Cardiac muscle cell (in vitro differentiated cells and primary cell): ENCODE results near the gene DAP3. TPM values are rescaled to one million over a fixed set of nuclear protein-coding genes. Genes with fewer than 3 reads are reported as not detected.

Experiments used
- DNase-seq, 2 donors: peaks; one replicate each; pipeline versions ENCODE4 v3.0.0 to v3.0.0-alpha.2; 2010 to 2017; ENCODE audit warnings: low read depth in 1 of 2, low spot score in 1 of 2
- H3K27ac ChIP-seq: fragments of 200-600 bp; sonication (generic); 2 replicates; pipeline ENCODE4 v1.5.1; 2016
- H3K27me3 ChIP-seq: fragments of 200-600 bp; sonication (generic); 2 replicates; pipeline ENCODE4 v1.6.0; 2016; ENCODE audit warnings: control low read depth
- H3K36me3 ChIP-seq: fragments of 200-600 bp; sonication (generic); 2 replicates; pipeline ENCODE4 v1.5.1; 2016; ENCODE audit warnings: control low read depth
- H3K4me1 ChIP-seq: fragments of 200-600 bp; sonication (generic); 2 replicates; pipeline ENCODE4 v1.8.1; 2017; ENCODE audit warnings: low read depth, mild to moderate bottlenecking, mixed run types
- H3K4me3 ChIP-seq: fragments of 200-600 bp; sonication (generic); 2 replicates; pipeline ENCODE4 v1.5.1; 2016; ENCODE audit warnings: mild to moderate bottlenecking
- H3K9me3 ChIP-seq: fragments of 200-600 bp; sonication (generic); 2 replicates; pipeline ENCODE4 v1.5.1; 2017; ENCODE audit warnings: low read depth, mild to moderate bottlenecking, control low read depth
- CTCF ChIP-seq: IDR thresholded peaks from 2 replicates; pipeline ENCODE4 v1.5.1; 2012; ENCODE audit warnings: low read depth, mild to moderate bottlenecking, low read length
- polyA plus RNA-seq: library from polyadenylated mRNA; unstranded; fragments of >200 nt; fragmentation: Nextera tagmentation; extraction: Ambion mirVana; gene quantifications from 2 replicates; pipeline ENCODE4 v1.2.1, GENCODE V29; 2016
- total RNA-seq: library from RNA; depleted of rRNA; stranded (reverse); fragments of >200 nt; gene quantifications from 2 replicates; pipeline ENCODE4 v1.2.3, GENCODE V29; 2016

The DAP3 gene
- total and polyA plus RNA-seq, 2 experiments from 2014 or later, result 91.2 to 116 TPM

GRCh38 chr1:155688324-155689080 is 389 bp upstream of the DAP3 start, which contains the start of gene YY1AP1:
Gene YY1AP1 (minus strand): TSS chr1:155688774. CDS start chr1:155680436, 8,338 bp downstream.
- Histone ChIP-seq H3K4me1 (peaks cover 4% of the 10 kb centered on the region), H3K27me3 (no peaks in the 10 kb centered on the region), H3K36me3 (peaks cover 6% of the 10 kb centered on the region), H3K27ac (peak within 1 kb of the TSS; percentile 100), H3K4me3 (peak within 1 kb of the TSS; percentile 95), H3K9me3 (no peaks in the 10 kb centered on the region)
- TF ChIP-seq CTCF, result no peak
- peak; percentile 92 to 94 for DNase-seq

- no peaks in the 10 kb centered on the region for H3K9me3 ChIP-seq
- peak in 1 of 2 donors; percentile 12 for DNase-seq
- H3K4me1 ChIP-seq, result no peaks in the 10 kb centered on the region
- no peak overlapping the region for H3K4me3 ChIP-seq
- no peak for TF ChIP-seq CTCF
- peaks cover 6% of the 10 kb centered on the region for H3K36me3 ChIP-seq
- no peaks in the 10 kb centered on the region for H3K27me3 ChIP-seq
- peak overlapping the region; percentile 85 for H3K27ac ChIP-seq
Measured at GRCh38 chr1:155691992-155692528, 3.2 kb downstream of the DAP3 start.

GRCh38 chr1:155694167-155694566 is 5.3 kb downstream of the DAP3 start:
- TF ChIP-seq CTCF, result no peak
- Histone ChIP-seq H3K9me3 (no peaks in the 10 kb centered on the region), H3K4me1 (peaks cover 8% of the 10 kb centered on the region), H3K4me3 (no peak overlapping the region), H3K36me3 (peaks cover 6% of the 10 kb centered on the region), H3K27me3 (no peaks in the 10 kb centered on the region), H3K27ac (peak overlapping the region; percentile 25)
- no peak for DNase-seq

GRCh38 chr1:155695072-155695471 is 6.2 kb downstream of the DAP3 start:
- DNase-seq, result peak in 1 of 2 donors; percentile 11
- H3K27ac ChIP-seq, result no peak overlapping the region
- H3K4me3 ChIP-seq, result no peak overlapping the region
- H3K36me3 ChIP-seq, result peaks cover 6% of the 10 kb centered on the region
- H3K27me3 ChIP-seq, result no peaks in the 10 kb centered on the region
- no peak for TF ChIP-seq CTCF
- peaks cover 11% of the 10 kb centered on the region for H3K4me1 ChIP-seq
- no peaks in the 10 kb centered on the region for H3K9me3 ChIP-seq

GRCh38 chr1:155695608-155696007 is 6.7 kb downstream of the DAP3 start:
- DNase-seq, result no peak
- Histone ChIP-seq H3K36me3 (peaks cover 6% of the 10 kb centered on the region), H3K9me3 (no peaks in the 10 kb centered on the region), H3K4me3 (no peak overlapping the region), H3K27ac (no peak overlapping the region), H3K27me3 (no peaks in the 10 kb centered on the region), H3K4me1 (peaks cover 11% of the 10 kb centered on the region)
- no peak for TF ChIP-seq CTCF
